GM21723 (cell line): ENCODE data around the gene IGSF5.
"Not testable (repeated sequence)": the region's sequence is repeated elsewhere in the genome, so short reads cannot be mapped to it uniquely, and the experiment has no call there.

Experiments used
- ATAC-seq: cut with Tn5 transposase; IDR thresholded peaks from one replicate; pipeline ENCODE4 v1.9.1; 2021; ENCODE audit warnings: mild to moderate bottlenecking, moderate library complexity; ENCODE audit not compliant: unreplicated experiment

IGSF5 gene

DNA sequence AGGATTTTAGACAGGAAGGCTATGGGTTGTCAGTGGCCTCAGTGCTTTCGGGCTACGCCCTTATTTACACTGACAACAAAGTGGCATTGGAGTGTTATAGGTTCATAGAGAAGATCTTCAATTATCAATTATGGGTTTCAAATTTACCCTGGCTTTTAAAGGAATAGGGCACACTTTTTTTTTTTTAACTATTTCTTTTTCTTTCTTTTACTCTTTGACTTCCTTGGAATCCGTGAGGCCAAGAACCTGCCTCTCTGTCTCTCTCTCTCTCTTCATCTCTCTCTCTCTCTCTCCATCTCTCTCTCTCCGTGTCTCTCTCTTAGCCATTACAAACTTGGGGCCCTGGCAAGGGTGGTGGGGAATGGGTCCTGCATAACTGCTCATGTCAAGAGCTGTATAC is at the start of gene IGSF5:
Gene IGSF5 (plus strand): TSS at position 301 of the 400 bp plus-strand sequence. CDS start 327 bp downstream, outside the sequence.
- not testable (repeated sequence) for ATAC-seq

DNA sequence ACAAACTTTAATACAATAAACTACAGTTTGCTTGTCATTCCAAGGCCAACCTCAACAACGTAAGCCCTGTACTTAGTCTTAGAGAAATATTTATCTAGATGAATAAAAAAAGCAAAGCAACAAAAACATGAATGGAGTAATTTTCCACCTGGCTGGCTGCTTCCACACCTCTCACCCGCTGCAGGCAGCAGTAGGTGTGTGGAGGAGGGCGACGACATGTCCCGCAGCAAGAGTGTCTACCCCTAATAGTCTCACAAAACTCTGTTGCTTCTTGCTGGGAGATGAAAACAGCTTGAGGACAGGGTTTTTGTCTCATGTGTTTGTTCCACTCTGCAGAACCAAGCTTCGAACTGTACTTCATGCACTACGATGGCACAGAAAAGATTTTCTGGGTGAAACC is 48.8 kb upstream of the IGSF5 start:
- ATAC-seq: no peak

DNA sequence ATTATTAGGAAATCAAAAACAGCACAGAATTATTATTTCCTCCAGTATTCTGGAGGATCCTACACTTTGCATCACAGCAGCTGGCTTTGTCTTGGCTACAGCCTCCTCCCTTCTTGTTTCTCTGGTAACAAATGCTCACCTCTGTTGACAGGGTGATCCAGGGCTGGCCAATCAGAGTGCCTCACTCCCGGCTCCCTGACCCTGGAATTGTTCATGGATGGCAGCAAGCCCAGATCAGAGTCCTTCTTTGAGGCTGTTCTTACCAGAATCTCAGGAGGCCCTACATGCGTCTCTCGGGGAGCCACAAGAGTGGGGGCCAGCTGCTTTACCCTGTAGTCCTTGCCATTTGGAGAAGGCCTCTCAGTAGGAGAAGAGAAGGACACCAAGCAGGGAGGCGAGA is 48.4 kb upstream of the IGSF5 start:
- ATAC-seq: no peak

DNA sequence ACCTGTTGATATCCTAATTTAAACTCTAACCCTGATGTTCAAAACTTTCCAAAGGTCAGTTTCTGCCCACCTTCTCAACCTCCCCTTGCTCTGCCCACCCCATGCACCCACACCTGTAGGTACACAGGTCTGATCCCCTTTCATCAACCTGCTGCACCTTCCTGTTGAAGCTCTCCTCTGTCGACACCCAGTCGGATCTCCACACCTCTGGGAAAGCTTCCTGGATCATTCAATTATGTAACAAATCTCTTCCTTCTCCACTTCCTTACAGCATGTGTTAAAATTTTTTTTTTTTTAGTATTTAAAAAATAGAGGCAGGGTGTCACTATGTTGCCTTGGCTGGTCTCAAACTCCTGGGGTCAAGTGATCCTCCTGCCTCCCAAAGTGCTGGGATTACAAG is 44.7 kb upstream of the IGSF5 start:
- ATAC-seq: no peak

DNA sequence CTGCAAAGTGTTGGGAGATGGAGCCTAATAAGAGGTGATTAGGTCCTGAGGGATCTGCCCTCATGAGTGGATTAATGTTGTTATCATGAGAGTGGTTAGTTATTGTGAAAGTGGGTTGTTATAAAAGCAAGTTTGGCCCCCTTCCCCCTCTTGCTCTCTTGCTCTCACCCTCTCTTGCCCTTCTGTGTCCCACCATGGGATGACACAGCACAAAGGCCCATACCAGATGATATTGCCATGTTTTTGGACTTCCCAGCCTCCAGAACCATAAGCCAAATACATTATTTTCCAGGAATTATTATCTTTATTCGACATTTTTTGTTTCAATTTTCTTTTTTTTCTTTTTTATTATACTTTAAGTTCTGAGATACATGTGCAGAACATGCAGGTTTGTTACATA is 41.4 kb upstream of the IGSF5 start:
- no peak for ATAC-seq

DNA sequence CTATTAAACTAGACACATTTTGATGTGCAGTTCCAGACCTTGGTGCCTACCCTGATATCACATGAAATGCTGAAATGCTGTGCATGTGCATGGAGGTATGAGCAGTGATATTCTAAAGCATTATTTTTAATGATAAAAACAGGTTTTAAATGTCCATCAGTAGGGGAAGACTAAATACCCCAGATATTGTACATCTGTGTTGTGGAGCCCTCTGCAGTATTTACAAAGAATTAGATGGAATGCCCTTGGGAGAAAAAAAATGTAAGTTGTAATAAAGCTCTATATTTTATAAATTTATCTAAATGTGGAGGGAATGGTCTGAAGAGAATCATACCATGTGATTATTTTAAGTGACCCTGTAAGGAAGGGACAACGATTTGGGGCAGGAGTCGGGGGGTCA is 39.1 kb upstream of the IGSF5 start:
- ATAC-seq: no peak

DNA sequence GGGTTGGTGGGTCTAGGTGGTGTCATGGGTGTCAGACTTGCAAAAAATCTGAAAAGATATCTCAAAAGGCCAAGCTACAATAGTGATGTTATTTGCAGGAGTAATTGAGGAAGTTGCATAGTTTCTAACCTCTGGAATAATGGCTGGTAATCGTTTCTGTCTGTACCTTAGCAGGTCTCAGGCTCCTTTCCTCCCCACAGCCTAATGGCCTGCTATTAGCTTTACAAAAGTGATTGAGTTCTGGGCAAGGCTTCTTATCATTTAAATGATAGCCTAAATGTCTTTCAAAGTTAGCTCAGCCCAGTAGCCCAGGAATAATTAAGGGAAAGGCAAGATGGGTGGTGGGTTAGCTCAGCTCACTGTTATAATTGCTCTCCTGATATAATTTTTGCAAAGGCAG is 37.7 kb upstream of the IGSF5 start:
- no peak for ATAC-seq

DNA sequence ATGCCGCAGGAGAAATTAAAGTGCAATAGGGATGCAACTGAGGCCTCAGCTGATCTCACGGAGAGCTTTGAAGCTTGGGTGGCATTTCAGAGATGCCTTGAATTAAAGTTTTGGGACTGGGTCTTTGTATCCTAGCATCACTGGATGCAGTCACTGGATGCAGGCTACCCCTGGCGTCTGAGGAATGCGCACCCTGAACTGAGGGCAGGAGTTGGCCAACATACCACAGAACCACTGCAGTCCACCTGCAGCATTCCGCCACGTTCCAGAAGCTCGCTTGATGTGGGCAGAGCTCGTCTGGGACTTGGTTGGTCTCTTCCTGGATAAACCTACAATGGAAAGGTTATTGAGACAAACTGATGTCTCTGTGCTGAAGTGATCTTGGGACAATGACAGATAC is 34.1 kb upstream of the IGSF5 start:
- no peak for ATAC-seq

DNA sequence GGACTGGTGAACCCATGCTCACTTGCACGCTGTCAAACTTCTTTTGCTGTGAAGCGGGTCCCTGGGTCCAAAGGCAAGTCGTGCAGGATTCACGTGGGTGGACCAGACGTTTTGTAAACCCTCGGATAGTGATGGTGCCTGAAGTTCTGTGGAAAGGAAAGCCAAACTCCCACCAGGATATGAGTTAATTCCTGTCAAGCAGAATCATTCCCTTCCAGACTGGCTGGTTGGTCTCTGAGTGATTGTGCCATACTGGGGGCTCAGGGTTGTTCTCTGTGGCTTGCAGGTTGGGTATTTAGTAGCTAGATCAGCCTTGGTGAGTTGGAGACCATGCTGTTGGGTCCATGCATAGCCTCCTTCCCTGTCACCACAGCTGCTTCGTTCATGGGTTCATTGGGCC is 32.7 kb upstream of the IGSF5 start:
- ATAC-seq: no peak

DNA sequence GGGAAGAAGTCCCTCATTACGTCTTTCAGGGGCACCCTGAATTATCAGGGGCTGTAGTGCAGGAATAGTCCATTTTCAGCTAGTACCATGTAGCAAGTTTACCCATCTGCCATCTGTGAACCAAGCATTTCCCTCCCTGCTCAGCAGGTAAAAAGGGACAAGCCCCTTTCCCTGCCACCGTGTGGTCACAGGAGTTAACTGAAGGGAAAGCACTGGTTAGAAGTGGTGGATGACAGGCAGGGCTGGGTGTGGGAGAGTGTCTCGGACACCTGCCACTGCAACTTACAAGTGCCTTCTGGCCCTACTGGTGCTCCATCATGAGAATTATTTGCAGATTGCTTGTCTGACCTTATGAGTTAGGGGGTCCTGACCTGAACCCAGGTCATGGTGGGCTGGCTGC is 32.0 kb upstream of the IGSF5 start:
- ATAC-seq: no peak

DNA sequence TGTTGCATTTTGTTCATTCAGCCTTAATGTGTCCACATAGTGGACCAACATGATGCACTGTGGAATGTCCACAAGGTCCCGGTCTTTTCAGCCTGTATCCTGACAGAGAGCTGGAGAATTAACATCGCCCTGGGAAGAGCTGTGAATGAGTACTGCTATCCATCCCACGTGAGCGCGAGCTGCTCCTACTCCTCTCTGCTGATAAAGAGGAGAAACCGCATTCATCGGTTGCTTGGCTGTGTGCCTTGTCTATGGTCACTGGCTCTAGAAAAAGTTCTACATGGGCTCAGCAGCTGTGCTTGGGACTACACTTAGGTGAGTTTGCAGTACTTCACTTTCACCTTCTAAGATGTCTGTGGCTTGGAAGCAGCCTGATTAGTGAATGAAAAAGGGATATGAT is 31.1 kb upstream of the IGSF5 start:
- no peak for ATAC-seq

DNA sequence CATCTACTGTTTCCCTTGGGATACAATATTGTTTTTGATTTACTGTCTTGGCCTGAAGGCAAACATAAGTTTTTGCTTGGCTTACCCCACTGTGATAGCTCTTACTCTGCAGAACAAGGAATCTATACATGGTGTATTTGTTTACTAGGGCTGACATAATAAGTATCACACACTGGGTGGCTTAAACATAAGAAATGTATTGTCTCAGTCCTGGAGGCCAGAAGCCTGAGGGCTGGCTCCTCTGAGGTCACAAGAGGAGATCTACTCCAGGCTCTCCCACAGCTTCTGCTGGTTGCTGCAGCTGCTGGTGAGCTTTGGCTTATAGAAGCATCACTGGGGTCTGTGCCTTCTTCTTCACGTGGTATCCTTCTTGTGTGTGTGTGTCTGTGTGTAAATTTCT is 30.7 kb upstream of the IGSF5 start:
- ATAC-seq: no peak

DNA sequence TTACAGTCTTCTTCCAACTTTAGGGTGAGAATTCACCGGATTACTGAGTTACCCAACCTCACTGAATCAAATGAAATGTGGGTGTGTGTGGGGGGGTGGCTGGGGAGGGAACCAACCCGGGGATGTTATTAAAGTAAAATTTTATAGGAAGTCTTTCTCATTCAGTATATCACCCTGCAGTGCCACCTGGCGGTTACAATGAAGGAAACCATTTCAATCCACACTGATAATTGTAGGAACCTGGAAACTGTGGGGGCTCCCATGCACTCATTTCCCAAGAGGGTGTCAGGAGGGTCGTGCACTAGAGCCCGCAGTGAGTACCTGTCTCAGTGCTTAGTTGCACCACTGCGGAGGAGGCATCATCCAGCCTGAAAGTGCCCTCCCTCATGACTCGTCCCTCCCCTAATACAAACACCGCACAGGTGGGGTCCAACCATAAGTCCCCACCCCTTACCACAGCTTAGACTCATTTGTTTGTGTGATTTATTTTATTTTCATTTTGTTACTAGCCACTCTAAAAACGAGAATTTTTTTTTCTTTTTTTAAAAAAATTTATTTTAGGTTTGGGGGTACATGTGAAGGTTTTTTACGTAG is 29.1 kb upstream of the IGSF5 start:
- ATAC-seq: no peak

DNA sequence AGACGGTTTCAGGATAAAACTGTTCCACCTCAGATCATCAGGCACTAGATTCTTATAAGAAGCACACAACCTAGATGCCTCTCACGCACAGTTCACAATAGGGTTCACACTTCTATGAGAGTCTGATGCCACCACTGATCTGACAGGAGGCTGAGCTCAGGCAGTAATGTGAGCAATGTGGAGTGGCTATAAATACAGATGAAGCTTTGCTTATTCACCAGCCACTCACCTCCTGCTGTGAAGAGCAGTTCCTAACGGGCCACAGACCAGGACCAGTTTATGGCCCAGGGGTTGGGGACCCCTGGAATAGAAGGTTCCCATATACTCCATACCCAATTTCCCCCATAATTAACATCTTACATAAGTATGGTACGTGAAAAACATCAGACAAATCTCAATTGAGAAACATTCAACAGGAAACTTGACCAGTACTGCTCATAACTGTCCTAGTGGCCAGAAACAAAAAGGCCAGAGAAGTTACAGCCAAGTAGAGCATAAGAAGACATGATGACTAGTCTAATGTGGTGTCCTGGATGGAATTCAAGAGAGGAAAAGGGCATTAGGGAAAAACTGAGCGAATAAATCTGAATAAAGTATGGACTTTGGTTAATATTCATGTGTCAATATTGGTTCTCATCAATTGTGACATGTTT is 24.7 kb upstream of the IGSF5 start:
- no peak for ATAC-seq

DNA sequence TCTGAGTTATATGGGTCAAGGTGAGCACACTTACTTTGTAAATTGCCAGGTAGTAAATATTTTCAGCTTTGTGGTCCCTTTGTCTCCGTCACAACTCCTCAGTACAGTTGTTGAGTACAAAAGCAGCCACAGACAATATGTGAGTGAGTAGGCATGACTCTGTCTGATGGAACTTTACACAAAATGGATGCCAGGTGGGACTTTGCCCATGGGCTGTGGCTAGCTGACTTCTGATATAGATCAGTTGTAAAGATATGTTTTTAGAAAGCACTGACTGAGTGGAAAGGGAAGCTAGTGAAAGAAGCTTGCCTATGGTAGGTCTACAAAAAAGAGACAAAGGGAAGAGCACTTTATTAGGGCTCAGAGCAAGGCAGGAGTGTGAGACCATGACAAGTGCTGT is 23.1 kb upstream of the IGSF5 start:
- no peak for ATAC-seq

DNA sequence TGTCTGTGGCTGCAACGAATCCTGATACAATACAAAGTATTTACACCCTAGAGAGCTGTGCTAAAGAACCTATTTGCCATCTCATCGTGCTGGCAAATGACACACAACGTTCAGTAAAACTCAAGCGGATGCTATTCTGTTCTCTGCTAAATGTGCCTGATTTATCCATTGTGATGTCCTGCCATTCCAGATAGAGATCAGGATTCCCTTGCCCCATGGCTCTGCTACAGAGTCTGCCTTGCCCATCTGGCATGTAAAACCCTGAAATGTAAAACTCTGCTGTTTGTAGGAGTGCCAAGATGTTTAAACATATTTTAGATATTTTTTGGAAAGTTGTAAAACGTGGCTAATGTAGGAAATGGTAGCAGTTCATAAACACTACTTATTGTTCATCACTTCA is 20.0 kb upstream of the IGSF5 start:
- ATAC-seq: no peak

DNA sequence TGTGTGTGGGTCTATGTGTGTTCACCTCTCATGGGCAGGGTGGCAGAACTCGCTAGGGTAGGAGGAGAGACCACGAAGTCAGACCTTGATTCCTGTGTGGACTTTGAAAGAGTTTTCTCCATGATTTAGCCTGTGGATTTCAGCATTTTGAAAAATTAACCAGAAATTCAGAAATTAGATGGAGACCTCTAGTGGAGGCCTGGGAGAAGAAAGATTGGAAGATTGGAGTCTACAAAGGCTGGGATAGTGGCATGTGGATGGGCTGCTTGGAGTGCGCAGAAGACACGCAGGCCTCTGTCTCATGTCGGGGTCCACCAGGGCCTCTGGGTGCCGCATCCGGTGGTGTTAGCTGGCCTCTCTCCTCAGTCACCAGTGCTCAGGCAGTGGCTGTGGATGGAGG is 18.9 kb upstream of the IGSF5 start:
- no peak for ATAC-seq

DNA sequence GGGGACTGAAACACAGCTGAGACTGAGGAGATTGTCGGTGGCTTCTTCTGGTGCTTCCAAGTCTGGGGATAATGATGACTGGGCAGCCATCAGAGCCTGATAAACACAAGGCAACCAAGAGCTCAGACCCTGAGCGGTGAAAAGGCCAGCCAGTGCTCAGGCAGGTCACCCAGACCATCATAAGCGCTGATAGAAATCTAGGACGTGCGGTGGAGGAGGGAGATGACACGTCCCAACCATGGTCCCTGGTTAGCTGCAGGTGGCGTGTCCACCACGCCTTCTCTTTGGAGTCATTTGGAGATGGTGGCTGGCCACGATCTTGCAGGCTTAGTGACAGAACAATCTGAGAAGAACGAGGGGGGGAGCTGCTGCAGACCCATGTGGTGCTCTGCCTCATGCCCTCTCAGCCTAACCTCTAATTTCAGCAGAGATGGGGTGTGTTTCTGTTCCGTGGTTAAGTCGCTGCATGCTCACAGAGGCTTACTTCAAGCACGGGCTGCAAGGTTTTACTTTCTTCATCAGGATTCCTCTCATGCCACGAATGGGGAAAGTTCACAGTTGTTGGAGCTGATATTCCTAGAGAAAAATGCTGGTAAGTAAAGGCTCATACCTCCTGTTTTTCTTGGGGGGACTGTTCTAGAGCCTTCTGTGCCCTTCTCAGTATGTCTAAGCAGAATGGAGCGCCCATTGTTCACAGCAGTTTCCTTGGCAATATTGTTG is 17.4 kb upstream of the IGSF5 start:
- no peak for ATAC-seq

DNA sequence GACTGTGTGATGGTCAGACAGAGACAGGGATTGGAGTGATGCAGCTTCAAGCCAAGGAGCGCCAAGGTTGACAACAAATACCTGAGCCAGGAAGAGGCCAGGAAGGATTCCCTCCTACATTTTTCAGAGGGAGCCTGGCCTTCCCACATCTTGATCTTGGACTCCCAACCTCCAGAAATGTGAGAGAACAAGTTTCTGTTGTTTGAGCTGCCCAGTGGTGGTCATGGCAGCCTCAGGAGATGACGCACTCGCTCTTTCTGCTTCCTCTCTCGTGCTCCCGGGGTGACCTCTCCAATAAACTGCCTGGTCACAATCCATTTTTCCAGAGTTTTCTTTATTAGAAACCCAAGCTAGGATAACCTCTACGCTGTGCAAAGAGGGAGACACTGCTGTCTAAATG is 16.6 kb upstream of the IGSF5 start:
- no peak for ATAC-seq

DNA sequence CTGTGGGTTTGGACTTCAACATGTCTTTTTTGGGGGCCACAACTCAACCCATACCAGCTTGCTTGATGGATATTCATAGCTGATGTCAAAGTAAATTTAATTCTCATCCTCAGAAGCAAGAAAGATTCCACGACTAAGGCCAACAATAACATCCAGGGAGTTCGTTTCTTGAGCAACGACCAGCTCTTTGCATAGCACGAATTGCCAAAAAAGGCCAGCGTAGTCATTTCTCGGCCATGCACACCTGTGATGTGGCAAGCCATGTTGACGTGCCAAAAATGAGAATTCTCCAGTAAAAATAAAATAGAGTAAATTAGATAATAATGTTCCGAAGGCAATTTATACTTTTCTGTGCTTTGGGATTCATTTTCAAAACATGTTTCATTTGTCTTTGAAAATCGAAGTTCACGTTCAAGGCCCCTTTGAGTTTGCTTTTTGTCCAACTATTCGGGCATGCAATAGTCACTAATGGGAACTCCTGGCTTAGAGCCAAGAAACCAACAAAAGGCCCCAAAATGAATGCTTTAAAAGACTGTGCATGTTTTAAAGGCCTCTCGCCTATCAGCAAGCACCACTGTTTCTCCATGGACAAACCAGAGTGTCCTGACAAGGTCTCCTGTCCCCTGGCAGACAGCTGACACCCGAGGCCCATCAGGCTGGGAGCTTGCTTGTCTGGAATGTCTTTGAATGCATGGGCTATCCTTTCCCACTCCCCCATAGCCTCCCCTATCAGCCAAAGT is 14.4 kb upstream of the IGSF5 start:
- ATAC-seq: no peak

DNA sequence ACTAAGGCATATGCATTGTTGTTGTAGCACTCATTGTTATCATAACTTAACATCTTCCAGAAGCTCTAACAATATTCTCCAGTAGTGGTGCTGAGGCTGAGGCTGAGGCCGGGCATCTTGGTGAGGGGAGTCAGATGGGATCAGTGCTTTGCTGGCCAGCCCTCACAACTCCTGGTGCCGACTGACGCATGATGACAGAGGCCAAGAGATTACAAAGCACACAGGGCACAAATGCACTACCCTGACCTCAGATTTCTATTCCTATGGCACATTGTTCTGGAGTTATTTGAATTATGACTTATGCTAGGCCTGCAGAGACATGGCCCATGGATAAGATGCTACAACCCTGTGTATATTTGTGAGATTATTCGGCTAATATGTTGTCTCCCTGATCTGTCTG is 8.3 kb upstream of the IGSF5 start:
- no peak for ATAC-seq
